HUDEP-2 (cell line): ENCODE data around the gene PIKFYVE.

Source experiments
- DNase-seq, 76 experiments: peaks; one replicate each; lab custom pipeline; 2025; ENCODE audit not compliant: unreplicated experiment in 76 of 76; lab: John Stamatoyannopoulos, UW

The PIKFYVE gene

DNA sequence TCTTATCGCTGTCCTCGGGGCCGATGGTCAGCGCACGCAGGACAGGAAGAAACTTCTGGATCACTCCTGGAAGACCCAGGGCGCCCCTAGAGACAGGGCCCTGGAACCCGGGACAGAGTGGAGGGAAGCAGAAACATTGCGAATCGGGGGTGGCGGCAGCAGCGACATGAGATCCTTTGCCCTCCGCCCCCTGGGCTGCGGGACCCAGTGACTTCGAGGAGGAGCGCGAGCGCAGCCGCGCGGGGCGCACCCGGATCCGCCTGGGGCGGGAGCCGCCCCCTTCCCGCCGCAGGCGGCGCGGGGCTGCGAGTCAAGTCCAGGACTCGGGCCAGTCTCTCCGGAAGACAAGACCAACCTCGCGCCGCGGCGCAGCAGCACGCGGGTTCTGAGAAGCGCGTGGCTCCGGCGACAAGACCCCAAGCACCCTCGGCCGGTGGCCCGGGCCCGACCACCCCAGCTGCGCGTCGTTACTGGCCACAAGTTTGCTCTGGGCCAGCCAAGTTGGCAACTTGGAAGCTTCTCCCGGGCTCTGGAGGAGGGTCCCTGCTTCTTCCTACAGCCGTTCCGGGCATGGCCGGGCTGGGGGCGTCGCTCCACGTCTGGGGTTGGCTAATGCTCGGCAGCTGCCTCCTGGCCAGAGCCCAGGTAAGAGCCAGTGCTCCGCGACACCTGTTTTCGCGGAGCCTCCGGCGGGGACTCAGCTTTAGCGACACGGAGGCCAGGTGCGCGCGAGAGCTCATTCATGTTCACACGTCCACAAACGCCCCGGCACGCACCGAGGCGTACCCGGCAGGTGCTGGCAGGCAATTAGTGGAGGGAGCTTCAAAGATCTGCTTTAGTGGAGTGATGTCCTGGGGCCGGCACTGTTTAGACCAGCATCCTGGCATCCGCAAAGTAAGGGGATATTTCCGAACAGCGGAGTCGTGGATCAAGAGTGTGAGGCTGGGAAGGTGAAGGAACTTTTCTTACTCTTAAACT, 140.7 kb downstream of the PIKFYVE start, which contains the start of gene PTH2R:
TSS of gene PTH2R (plus strand) at position 319 of the 978 bp plus-strand sequence. CDS start at position 571, 252 bp downstream.
- no peak for DNase-seq

DNA sequence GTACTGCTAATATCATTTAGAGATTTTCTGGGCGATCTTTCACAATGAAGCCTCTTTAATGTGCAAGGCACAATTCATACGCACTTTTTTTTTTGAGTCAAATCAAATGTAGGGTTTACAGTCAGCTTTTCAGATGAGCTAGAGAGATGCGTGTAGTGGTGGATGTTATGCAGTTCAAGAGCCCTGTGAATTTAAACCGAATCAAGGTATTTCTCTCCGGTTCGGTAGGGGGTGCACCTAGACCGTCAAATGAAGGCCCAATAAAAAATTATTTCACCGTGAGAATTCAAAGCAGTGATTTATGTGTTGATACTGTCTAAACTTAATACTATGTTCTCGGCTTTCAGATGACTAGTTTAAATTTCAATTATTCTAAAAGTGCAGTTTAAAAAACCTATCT, 141.6 kb downstream of the PIKFYVE start:
- DNase-seq: peak in 9 of 76 experiments; percentile 2 to 31 (median 25)
